ENCODE data around the gene LUM.

- TF ChIP-seq CTCF (IDR thresholded peaks at IDR 0.05 in 8 of 11, conservative IDR thresholded peaks at IDR 0.05 in 3 of 11) (no peak), POLR2A (IDR thresholded peaks at IDR 0.05) (no peak), POLR2AphosphoS5 (IDR thresholded peaks at IDR 0.05) (no peak)
Measured at GRCh38 chr12:91070936-91071335, 40.4 kb downstream of the LUM start.
